Transverse colon (tissue), 4 donors: ENCODE data around the gene VPS37D.
"Not testable (repeated sequence)": the region's sequence is repeated elsewhere in the genome, so short reads cannot be mapped to it uniquely, and the experiment has no call there.

ENCODE experiments used
- CTCF ChIP-seq, 5 experiments: fragments of 200-600 bp in 3 of 5; fragments of 450-650 bp in 2 of 5; sonication (generic) in 3 of 5; IDR thresholded peaks; 1 replicate in 2 of 5; 2 replicates in 3 of 5; pipeline ENCODE4 v1.5.1; 2016 to 2017; ENCODE audit warnings: antibody characterized with exemption in 5 of 5, inconsistent platforms in 3 of 5, mild to moderate bottlenecking in 2 of 5, moderate library complexity in 1 of 5
- EP300 ChIP-seq: sonication (generic); formaldehyde crosslinking; IDR thresholded peaks from one replicate; pipeline ENCODE4 v1.6.1; 2017; ENCODE audit warnings: antibody characterized with exemption, low read depth
- POLR2A ChIP-seq: fragments of 450-650 bp; IDR thresholded peaks from one replicate; pipeline ENCODE4 v1.6.1; 2016; ENCODE audit warnings: antibody characterized with exemption, mild to moderate bottlenecking, moderate library complexity
- POLR2AphosphoS5 ChIP-seq, 3 donors: sonication (generic); formaldehyde crosslinking; IDR thresholded peaks; one replicate each; pipeline ENCODE4 v1.6.1; 2016; ENCODE audit warnings: antibody characterized with exemption in 3 of 3

- TF ChIP-seq POLR2A; CTCF (IDR thresholded peaks at IDR 0.05); POLR2AphosphoS5 (IDR thresholded peaks at IDR 0.05); EP300: not testable (repeated sequence)
Measured at GRCh38 chr7:73619394-73619793, 48.2 kb upstream of the VPS37D start.
